T-helper 1 cell (primary cell): ENCODE results near the gene BOC.

Source experiments
- DNase-seq, 5 donors: peaks; one replicate each; pipeline ENCODE4 v3.0.0-alpha.2; 2012 to 2020

BOC gene

GRCh38 chr3:113186566-113186965 lies 24.8 kb upstream of the BOC start:
- DNase-seq: no peak

- no peak for DNase-seq
These were observed 18.1 kb upstream of the BOC start for GRCh38 chr3:113193288-113193687.

GRCh38 chr3:113193719-113194118 lies 17.6 kb upstream of the BOC start:
- DNase-seq: no peak

GRCh38 chr3:113194823-113195401 lies 16.4 kb upstream of the BOC start:
- no peak for DNase-seq

- no peak for DNase-seq
These were observed 11.0 kb upstream of the BOC start for GRCh38 chr3:113200351-113200750.

- DNase-seq: no peak
These were observed 10.4 kb upstream of the BOC start for GRCh38 chr3:113200946-113201345.

- no peak for DNase-seq
These were observed 7.0 kb upstream of the BOC start for GRCh38 chr3:113204371-113204770.

- no peak for DNase-seq
These were observed 5.9 kb upstream of the BOC start for GRCh38 chr3:113205481-113205880.

GRCh38 chr3:113210604-113211329 lies 590 bp upstream of the BOC start:
- DNase-seq: no peak

- DNase-seq: no peak
These were observed 940 bp downstream of the BOC start for GRCh38 chr3:113212150-113212843.

- DNase-seq: no peak
These were observed 1.6 kb downstream of the BOC start for GRCh38 chr3:113212844-113213375.

GRCh38 chr3:113213896-113214587 lies 2.7 kb downstream of the BOC start:
- no peak for DNase-seq

- DNase-seq: no peak
These were observed 3.7 kb downstream of the BOC start for GRCh38 chr3:113214917-113215595.

GRCh38 chr3:113216393-113216792 lies 5.0 kb downstream of the BOC start:
- no peak for DNase-seq

GRCh38 chr3:113218011-113218680 lies 6.8 kb downstream of the BOC start:
- no peak for DNase-seq

- no peak for DNase-seq
These were observed 7.3 kb downstream of the BOC start for GRCh38 chr3:113218681-113219045.

GRCh38 chr3:113219605-113220300 lies 8.4 kb downstream of the BOC start:
- DNase-seq: no peak

- DNase-seq: no peak
These were observed 9.4 kb downstream of the BOC start for GRCh38 chr3:113220721-113221120.

- DNase-seq: no peak
These were observed 10.4 kb downstream of the BOC start for GRCh38 chr3:113221721-113222257.

GRCh38 chr3:113222451-113223086 lies 11.2 kb downstream of the BOC start:
- no peak for DNase-seq
